KG1 (cell line): Measurements from ENCODE around the gene NKX6-2.

Experiments used
- DNase-seq: peaks from one replicate; lab custom pipeline; 2025; lab: John Stamatoyannopoulos, UW

The NKX6-2 gene

DNA sequence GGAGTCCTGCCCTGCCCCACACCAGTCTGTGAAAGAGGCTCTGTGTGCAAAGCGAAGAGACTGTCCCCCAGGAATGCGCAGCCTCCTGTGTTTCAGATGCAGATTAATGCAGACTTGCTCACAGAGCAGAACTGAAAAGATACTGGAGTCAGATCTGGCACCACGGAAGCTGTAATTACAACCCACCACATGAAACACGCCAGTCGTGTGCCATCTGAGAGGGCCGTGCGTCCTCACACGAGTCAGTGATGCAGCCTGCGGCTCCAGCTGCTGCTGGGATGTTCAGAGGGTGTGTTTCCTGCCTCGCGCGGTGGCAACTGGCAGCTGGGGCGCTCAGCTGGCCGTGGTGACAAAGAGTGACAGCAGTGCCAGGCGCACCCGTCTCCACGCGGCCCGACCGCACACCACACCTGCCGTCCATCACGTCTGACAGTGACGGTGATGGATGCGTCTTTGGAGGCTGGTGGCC is 50.0 kb downstream of the NKX6-2 start:
- DNase-seq: no peak

DNA sequence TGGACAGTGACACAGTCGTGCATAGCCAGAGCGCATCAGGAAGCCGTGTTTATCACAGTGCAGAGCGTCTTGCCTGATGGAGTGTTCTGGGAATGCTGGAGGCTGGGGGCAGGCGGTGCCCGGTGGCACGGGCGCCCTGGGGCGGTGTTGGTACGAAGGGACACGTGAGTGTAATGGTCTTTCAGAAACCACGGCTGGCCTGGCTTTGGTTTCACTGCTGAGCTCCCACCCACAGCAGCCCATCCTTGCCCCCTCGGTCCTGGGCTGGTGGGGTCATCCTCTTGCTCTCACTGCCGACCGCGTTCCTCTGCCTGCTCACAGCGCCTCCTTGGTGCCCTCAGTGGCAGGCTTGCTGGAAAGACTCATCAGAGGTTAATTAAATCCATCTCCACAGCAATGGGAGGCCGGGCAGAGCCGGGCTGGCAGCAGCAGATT is 50.6 kb downstream of the NKX6-2 start:
- DNase-seq: no peak

DNA sequence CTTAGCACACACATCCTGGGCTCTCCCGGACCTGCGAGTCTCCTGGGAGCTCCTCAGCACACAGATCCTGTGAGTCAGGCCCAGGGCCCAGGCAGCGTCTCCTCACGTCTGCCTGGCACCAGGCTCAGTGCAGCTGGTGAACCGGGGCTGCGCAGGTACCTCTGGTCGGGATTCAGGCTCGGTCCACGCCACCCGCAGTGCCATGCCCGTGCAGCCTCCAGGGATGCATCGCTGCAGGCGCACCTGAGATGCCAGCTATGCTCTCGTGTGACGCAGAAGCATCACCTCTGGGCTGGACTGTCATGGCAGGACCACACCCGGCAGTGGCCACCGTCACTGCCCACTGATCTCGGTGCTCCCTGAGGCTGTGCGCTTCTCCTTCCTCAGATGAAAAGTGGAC is 52.0 kb downstream of the NKX6-2 start:
- DNase-seq: no peak
